H1 (cell line): ENCODE measurements around the gene FUBP3. TPM values are rescaled to one million over a fixed set of nuclear protein-coding genes. Genes with fewer than 3 reads are reported as not detected.

Experiments used
- CBX5 ChIP-seq: fragments of 300-800, 300-1000 bp; sonication (generic); IDR thresholded peaks from 2 replicates; pipeline ENCODE4 v1.7.1; 2016; ENCODE audit warnings: antibody characterized with exemption, low read length, low read depth
- CEBPB ChIP-seq: IDR thresholded peaks from 2 replicates; pipeline ENCODE4 v1.6.1; 2012; ENCODE audit warnings: low read depth, low read length
- CTBP2 ChIP-seq: IDR thresholded peaks from 2 replicates; pipeline ENCODE4 v1.7.0; 2011; ENCODE audit warnings: borderline replicate concordance, mild to moderate bottlenecking, moderate library complexity, mixed read lengths, low read length; ENCODE audit not compliant: insufficient read depth, insufficient read length
- GTF2F1 ChIP-seq: IDR thresholded peaks from 2 replicates; pipeline ENCODE4 v1.6.1; 2012; ENCODE audit warnings: low read depth, low read length, improper control_type of control experiment, borderline replicate concordance
- KDM5A ChIP-seq: fragments of 200-600 bp; IDR thresholded peaks from 2 replicates; pipeline ENCODE4 v1.7.1; 2012; ENCODE audit warnings: mild to moderate bottlenecking, low read length, inconsistent platforms, mixed read lengths
- POLR2AphosphoS5 ChIP-seq: IDR thresholded peaks from 2 replicates; pipeline ENCODE4 v1.6.1; 2011; ENCODE audit warnings: low read depth, low read length
- RBBP5 ChIP-seq: IDR thresholded peaks from 2 replicates; pipeline ENCODE4 v1.7.1; 2012; ENCODE audit warnings: low read depth, mild to moderate bottlenecking, inconsistent platforms, low read length, moderate library complexity, borderline replicate concordance
- RNF2 ChIP-seq: fragments of 200-900, 300-1000 bp; sonication (generic); IDR thresholded peaks from 2 replicates; pipeline ENCODE4 v1.7.1; 2016; ENCODE audit warnings: borderline replicate concordance, low read depth, mild to moderate bottlenecking, antibody characterized with exemption, low read length; ENCODE audit not compliant: poor library complexity, severe bottlenecking; ENCODE audit errors: missing control alignments
- SAP30 ChIP-seq: fragments of 300-600 bp; sonication (generic); IDR thresholded peaks from 2 replicates; pipeline ENCODE4 v1.7.1; 2012; ENCODE audit warnings: low read length, moderate library complexity, mild to moderate bottlenecking, inconsistent platforms; ENCODE audit not compliant: insufficient read depth, insufficient replicate concordance
- SIN3A ChIP-seq, 2 experiments: IDR thresholded peaks in 1 of 2; conservative IDR thresholded peaks in 1 of 2; 2 replicates each; pipeline ENCODE4 v1.6.1; 2011 to 2012; ENCODE audit warnings: low read length in 2 of 2, improper control_type of control experiment in 1 of 2, low read depth in 1 of 2, mild to moderate bottlenecking in 1 of 2
- SP4 ChIP-seq: IDR thresholded peaks from 2 replicates; pipeline ENCODE4 v1.6.1; 2012; ENCODE audit warnings: low read length, inconsistent platforms
- SUZ12 ChIP-seq: fragments of 200-600 bp; sonication (generic); IDR thresholded peaks from 2 replicates; pipeline ENCODE4 v1.6.1; 2012; ENCODE audit warnings: mild to moderate bottlenecking, inconsistent platforms, low read length, moderate library complexity, mixed read lengths
- TAF7 ChIP-seq: optimal IDR thresholded peaks from 2 replicates; pipeline ENCODE3; 2011; ENCODE audit warnings: low read depth, mild to moderate bottlenecking, inconsistent platforms, low read length, moderate library complexity, borderline replicate concordance
- YY1 ChIP-seq: IDR thresholded peaks from 2 replicates; pipeline ENCODE4 v1.6.1; 2011; ENCODE audit warnings: low read depth, mild to moderate bottlenecking, low read length
- polyA plus RNA-seq, 7 experiments: library from polyadenylated mRNA; depleted of rRNA in 3 of 7; stranded (reverse) in 5 of 7; unstranded in 2 of 7; fragments of >200 nt in 5 of 7; fragments of 200-250 nt in 2 of 7; gene quantifications; 1 replicate in 5 of 7; 2 replicates in 1 of 7; 4 replicates in 1 of 7; pipeline versions ENCODE4 v1.2.1 to v1.2.3, GENCODE V29; 2011 to 2013; ENCODE audit warnings: missing spikeins in 2 of 7, mixed read lengths in 2 of 7
- total RNA-seq: library from RNA; stranded (reverse); fragmentation: NEBNext Ultra II Directional; extraction: Animal tissue kit (Norgen Biotek cat#: 25700); gene quantifications from 2 replicates; pipeline ENCODE4 v1.2.1, GENCODE V29; 2021
- TF ChIP-seq, protein P1 (sequence below): IDR thresholded peaks from 2 replicates; pipeline ENCODE4 v1.6.1; 2012; ENCODE audit warnings: inconsistent platforms
- TF ChIP-seq, protein P2 (sequence below), 3 experiments: IDR thresholded peaks; 1 replicate in 2 of 3; 2 replicates in 1 of 3; pipeline versions ENCODE4 v1.5.1 to v1.6.1; 2011; ENCODE audit warnings: low read length in 3 of 3, mild to moderate bottlenecking in 3 of 3, inconsistent platforms in 2 of 3, low read depth in 1 of 3, moderate library complexity in 1 of 3; ENCODE audit not compliant: insufficient read depth in 1 of 3; ENCODE audit errors: control extremely low read depth in 1 of 3
- TF ChIP-seq, protein P3 (sequence below): IDR thresholded peaks from 2 replicates; pipeline ENCODE4 v1.6.1; 2012; ENCODE audit warnings: low read length, inconsistent platforms

Gene FUBP3
- total and polyA plus RNA-seq, 2 of the 8 experiments (the other 6 are each of a cell fraction or from before 2014, with no cell fraction given), result 23.7 to 76.4 TPM

DNA sequence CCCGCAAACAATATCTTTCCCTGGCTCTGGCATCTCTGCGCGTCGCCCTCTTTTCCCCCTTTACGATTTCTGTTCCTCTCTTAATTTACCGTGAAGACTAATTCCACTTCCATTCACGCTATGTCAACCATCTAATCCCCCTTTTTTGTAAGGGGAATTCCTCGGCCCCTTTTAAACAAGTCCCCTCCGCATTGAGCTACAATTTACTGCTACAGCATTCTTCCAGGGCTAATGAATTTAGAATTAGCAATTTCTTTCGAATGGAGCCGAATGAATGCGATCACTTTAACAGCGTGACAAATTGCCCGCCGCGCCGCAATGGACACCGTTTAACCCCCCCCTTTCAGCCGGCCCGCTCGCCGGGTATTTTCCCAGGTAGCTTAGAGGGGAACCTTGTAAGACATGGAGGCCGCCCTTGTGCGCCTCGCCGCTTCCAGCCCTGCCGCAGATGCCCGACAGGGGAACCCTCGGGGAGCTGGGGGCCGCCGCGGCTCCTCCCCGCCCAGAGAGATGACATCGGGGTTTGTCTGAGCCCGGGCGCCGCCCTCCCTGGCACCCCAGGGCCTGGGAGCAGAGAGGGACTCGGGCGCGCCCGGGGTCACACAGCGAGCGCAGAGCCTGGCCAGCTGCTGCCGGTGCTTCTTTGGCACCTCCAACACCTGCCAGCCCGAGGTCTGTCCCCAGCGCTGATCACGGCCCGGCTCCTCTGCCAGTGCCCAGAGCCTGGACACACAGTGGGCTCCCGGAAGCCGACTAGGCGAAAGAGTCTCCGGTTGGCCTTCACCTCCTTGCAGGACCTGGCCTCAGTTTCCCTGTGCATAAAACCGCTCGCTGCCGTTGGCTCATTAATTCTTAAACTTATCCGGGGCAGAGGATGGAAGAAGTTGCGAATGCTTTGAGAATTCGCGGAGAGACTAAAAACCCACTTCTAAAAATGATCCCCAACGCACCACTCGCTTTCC, 86.3 kb downstream of the FUBP3 start (continued):
- TF ChIP-seq CTBP2 (no peak), SP4 (no peak), SAP30 (no peak), YY1 (0 out of 2 replicates have a peak, but pooled peaks have one; percentile 36), CEBPB (no peak), SIN3A (conservative IDR thresholded peaks at IDR 0.05 in 1 of 2, IDR thresholded peaks at IDR 0.05 in 1 of 2; ENCODE audit: low read depth in 1 of 2, low read length in 2 of 2) (0 out of 4 replicates have a peak, but pooled peaks of 1 of the 2 experiments have one; percentile 16), RNF2 (peak; percentile 92), POLR2AphosphoS5 (no peak), CBX5 (no peak), KDM5A (no peak), GTF2F1 (no peak), RBBP5 (no peak), SUZ12 (peak; percentile 96), TAF7 (no peak)
- TF ChIP-seq, protein P1, sequence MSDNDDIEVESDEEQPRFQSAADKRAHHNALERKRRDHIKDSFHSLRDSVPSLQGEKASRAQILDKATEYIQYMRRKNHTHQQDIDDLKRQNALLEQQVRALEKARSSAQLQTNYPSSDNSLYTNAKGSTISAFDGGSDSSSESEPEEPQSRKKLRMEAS, result 0 out of 2 replicates have a peak, but pooled peaks have one; percentile 22
- TF ChIP-seq, protein P2, sequence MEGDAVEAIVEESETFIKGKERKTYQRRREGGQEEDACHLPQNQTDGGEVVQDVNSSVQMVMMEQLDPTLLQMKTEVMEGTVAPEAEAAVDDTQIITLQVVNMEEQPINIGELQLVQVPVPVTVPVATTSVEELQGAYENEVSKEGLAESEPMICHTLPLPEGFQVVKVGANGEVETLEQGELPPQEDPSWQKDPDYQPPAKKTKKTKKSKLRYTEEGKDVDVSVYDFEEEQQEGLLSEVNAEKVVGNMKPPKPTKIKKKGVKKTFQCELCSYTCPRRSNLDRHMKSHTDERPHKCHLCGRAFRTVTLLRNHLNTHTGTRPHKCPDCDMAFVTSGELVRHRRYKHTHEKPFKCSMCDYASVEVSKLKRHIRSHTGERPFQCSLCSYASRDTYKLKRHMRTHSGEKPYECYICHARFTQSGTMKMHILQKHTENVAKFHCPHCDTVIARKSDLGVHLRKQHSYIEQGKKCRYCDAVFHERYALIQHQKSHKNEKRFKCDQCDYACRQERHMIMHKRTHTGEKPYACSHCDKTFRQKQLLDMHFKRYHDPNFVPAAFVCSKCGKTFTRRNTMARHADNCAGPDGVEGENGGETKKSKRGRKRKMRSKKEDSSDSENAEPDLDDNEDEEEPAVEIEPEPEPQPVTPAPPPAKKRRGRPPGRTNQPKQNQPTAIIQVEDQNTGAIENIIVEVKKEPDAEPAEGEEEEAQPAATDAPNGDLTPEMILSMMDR (IDR thresholded peaks at IDR 0.05; ENCODE audit: control extremely low read depth in 1 of 3, insufficient read depth in 1 of 3, low read depth in 1 of 3, low read length in 3 of 3), result no peak
- TF ChIP-seq, protein P3, sequence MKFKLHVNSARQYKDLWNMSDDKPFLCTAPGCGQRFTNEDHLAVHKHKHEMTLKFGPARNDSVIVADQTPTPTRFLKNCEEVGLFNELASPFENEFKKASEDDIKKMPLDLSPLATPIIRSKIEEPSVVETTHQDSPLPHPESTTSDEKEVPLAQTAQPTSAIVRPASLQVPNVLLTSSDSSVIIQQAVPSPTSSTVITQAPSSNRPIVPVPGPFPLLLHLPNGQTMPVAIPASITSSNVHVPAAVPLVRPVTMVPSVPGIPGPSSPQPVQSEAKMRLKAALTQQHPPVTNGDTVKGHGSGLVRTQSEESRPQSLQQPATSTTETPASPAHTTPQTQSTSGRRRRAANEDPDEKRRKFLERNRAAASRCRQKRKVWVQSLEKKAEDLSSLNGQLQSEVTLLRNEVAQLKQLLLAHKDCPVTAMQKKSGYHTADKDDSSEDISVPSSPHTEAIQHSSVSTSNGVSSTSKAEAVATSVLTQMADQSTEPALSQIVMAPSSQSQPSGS, result no peak
